ENCODE measurements around the gene DCLK1. TPM values are rescaled to one million over a fixed set of nuclear protein-coding genes. Genes with fewer than 3 reads are reported as not detected.

The DCLK1 gene
- total RNA-seq, 5 donors from 2014 or later (not counting 1 experiment from before 2014, with no cell fraction given), result 0.03 to 0.09 TPM; not detected in 3

- no peaks in the 10 kb centered on the region for H3K4me1 ChIP-seq (ENCODE audit: control insufficient read depth in 1 of 2, extremely low read depth in 1 of 2, insufficient read depth in 2 of 2, low read length in 2 of 2)
- Mint-ChIP-seq H3K4me1 (no peaks in the 10 kb centered on the region), H3K36me3 (no peaks in the 10 kb centered on the region), H3K4me3 (no peak overlapping the region), H3K9me3 (peaks cover 0 to 4% (median 0%) of the 10 kb centered on the region in 3 donors), H3K27me3 (peaks cover 0 to 5% of the 10 kb centered on the region in 2 donors), H3K27ac (no peak overlapping the region)
- H3K27me3 ChIP-seq (replicated peaks in 1 of 2; ENCODE audit: control insufficient read depth in 2 of 2, extremely low read depth in 1 of 2, insufficient read depth in 2 of 2, low read length in 1 of 2), result no peaks in the 10 kb centered on the region
- H3K4me3 ChIP-seq (ENCODE audit: control insufficient read depth in 1 of 2, extremely low read depth in 1 of 2, low read length in 1 of 2), result no peak overlapping the region
- no peaks in the 10 kb centered on the region for H3K36me3 ChIP-seq (ENCODE audit: control insufficient read depth in 2 of 2, extremely low read depth in 1 of 2, insufficient read depth in 1 of 2, low read length in 1 of 2)
- WGBS (ENCODE audit: insufficient coverage), result no CpG with 5 or more reads among the region's 5 CpGs
- ChIA-PET POLR2A (interaction anchor here in 1 of 2 donors (0.5 kb wide), 1 partner anchor 1610 kb away, joined by 3 read pairs; no protein-coding TSS in a partner anchor), CTCF (no interaction called here)
- DNase-seq, result no peak
- no peak overlapping the region for H3K27ac ChIP-seq (ENCODE audit: low read length)
- H3K9me3 ChIP-seq, result no peaks in the 10 kb centered on the region
- no peak for ATAC-seq (replicated peaks in 1 of 4)
These were observed 34.4 kb downstream of the DCLK1 start for GRCh38 chr13:36096461-36097416.

- no peaks in the 10 kb centered on the region for H3K4me1 ChIP-seq (ENCODE audit: control insufficient read depth in 1 of 2, extremely low read depth in 1 of 2, insufficient read depth in 2 of 2, low read length in 2 of 2)
- no peaks in the 10 kb centered on the region for H3K27me3 ChIP-seq (replicated peaks in 1 of 2; ENCODE audit: control insufficient read depth in 2 of 2, extremely low read depth in 1 of 2, insufficient read depth in 2 of 2, low read length in 1 of 2)
- no peak for DNase-seq
- peaks cover 0 to 9% (median 3%) of the 10 kb centered on the region in 3 donors for H3K9me3 Mint-ChIP-seq
- no peaks in the 10 kb centered on the region for H3K36me3 Mint-ChIP-seq
- H3K4me3 Mint-ChIP-seq, result no peak overlapping the region
- ChIA-PET CTCF (no interaction called here), POLR2A (no interaction called here)
- no peaks in the 10 kb centered on the region for H3K36me3 ChIP-seq (ENCODE audit: control insufficient read depth in 2 of 2, extremely low read depth in 1 of 2, insufficient read depth in 1 of 2, low read length in 1 of 2)
- no peaks in the 10 kb centered on the region for H3K9me3 ChIP-seq
- H3K27me3 Mint-ChIP-seq, result peaks cover 0 to 5% of the 10 kb centered on the region in 2 donors
- no peak for ATAC-seq (replicated peaks in 1 of 4)
- no peak overlapping the region for H3K27ac Mint-ChIP-seq
- no peaks in the 10 kb centered on the region for H3K4me1 Mint-ChIP-seq
- H3K27ac ChIP-seq (ENCODE audit: low read length), result no peak overlapping the region
- H3K4me3 ChIP-seq (ENCODE audit: control insufficient read depth in 1 of 2, extremely low read depth in 1 of 2, low read length in 1 of 2), result no peak overlapping the region
- WGBS (ENCODE audit: insufficient coverage), result no CpG with 5 or more reads among the region's 4 CpGs
These were observed 36.7 kb downstream of the DCLK1 start for GRCh38 chr13:36094478-36094877.

- peaks cover 0 to 5% of the 10 kb centered on the region in 2 donors for H3K27me3 Mint-ChIP-seq
These were observed 40.6 kb downstream of the DCLK1 start for GRCh38 chr13:36090592-36090991.

GRCh38 chr13:36089130-36089647, 42.0 kb downstream of the DCLK1 start:
- Mint-ChIP-seq H3K27me3 (peaks cover 0 to 5% of the 10 kb centered on the region in 2 donors), H3K4me1 (no peaks in the 10 kb centered on the region), H3K4me3 (no peak overlapping the region), H3K36me3 (no peaks in the 10 kb centered on the region), H3K9me3 (peaks cover 0 to 9% (median 3%) of the 10 kb centered on the region in 3 donors), H3K27ac (no peak overlapping the region)
- Histone ChIP-seq H3K36me3 (ENCODE audit: control insufficient read depth in 2 of 2, extremely low read depth in 1 of 2, insufficient read depth in 1 of 2, low read length in 1 of 2) (no peaks in the 10 kb centered on the region), H3K9me3 (no peaks in the 10 kb centered on the region), H3K27me3 (replicated peaks in 1 of 2; ENCODE audit: control insufficient read depth in 2 of 2, extremely low read depth in 1 of 2, insufficient read depth in 2 of 2, low read length in 1 of 2) (peaks cover 0 to 2% of the 10 kb centered on the region in 2 experiments), H3K4me1 (ENCODE audit: control insufficient read depth in 1 of 2, extremely low read depth in 1 of 2, insufficient read depth in 2 of 2, low read length in 2 of 2) (no peaks in the 10 kb centered on the region), H3K27ac (ENCODE audit: low read length) (no peak overlapping the region), H3K4me3 (ENCODE audit: control insufficient read depth in 1 of 2, extremely low read depth in 1 of 2, low read length in 1 of 2) (no peak overlapping the region)
- DNase-seq (no peak), ATAC-seq (replicated peaks in 1 of 4) (no peak)
- 86% methylated on average over 7 of the region's 7 CpGs for WGBS (ENCODE audit: insufficient coverage)
- ChIA-PET CTCF (no interaction called here), POLR2A (no interaction called here)

More at GRCh38 chr13:36090592-36090991, 40.6 kb downstream of the DCLK1 start:
- no peak overlapping the region for H3K4me3 Mint-ChIP-seq
- WGBS (ENCODE audit: insufficient coverage), result 91% methylated on average over 7 of the region's 7 CpGs
- POLR2A ChIA-PET, result no interaction called here
- no peaks in the 10 kb centered on the region for H3K36me3 Mint-ChIP-seq
- H3K9me3 ChIP-seq, result no peaks in the 10 kb centered on the region
- H3K4me3 ChIP-seq (ENCODE audit: control insufficient read depth in 1 of 2, extremely low read depth in 1 of 2, low read length in 1 of 2), result no peak overlapping the region
- H3K36me3 ChIP-seq (ENCODE audit: control insufficient read depth in 2 of 2, extremely low read depth in 1 of 2, insufficient read depth in 1 of 2, low read length in 1 of 2), result no peaks in the 10 kb centered on the region
- peaks cover 0 to 9% (median 3%) of the 10 kb centered on the region in 3 donors for H3K9me3 Mint-ChIP-seq
- H3K27me3 ChIP-seq (replicated peaks in 1 of 2; ENCODE audit: control insufficient read depth in 2 of 2, extremely low read depth in 1 of 2, insufficient read depth in 2 of 2, low read length in 1 of 2), result peaks cover 0 to 2% of the 10 kb centered on the region in 2 experiments
- H3K27ac ChIP-seq (ENCODE audit: low read length), result no peak overlapping the region
- no peak overlapping the region for H3K27ac Mint-ChIP-seq
- ATAC-seq (replicated peaks in 1 of 4) (no peak), DNase-seq (no peak)
- no peaks in the 10 kb centered on the region for H3K4me1 ChIP-seq (ENCODE audit: control insufficient read depth in 1 of 2, extremely low read depth in 1 of 2, insufficient read depth in 2 of 2, low read length in 2 of 2)
- CTCF ChIA-PET, result no interaction called here
- no peaks in the 10 kb centered on the region for H3K4me1 Mint-ChIP-seq

- Mint-ChIP-seq H3K4me3 (no peak overlapping the region), H3K27me3 (peaks cover 0 to 5% of the 10 kb centered on the region in 2 donors), H3K27ac (no peak overlapping the region), H3K9me3 (peaks cover 0 to 9% (median 3%) of the 10 kb centered on the region in 3 donors), H3K36me3 (no peaks in the 10 kb centered on the region), H3K4me1 (no peaks in the 10 kb centered on the region)
- DNase-seq (no peak), ATAC-seq (replicated peaks in 1 of 4) (no peak)
- ChIA-PET POLR2A (no interaction called here), CTCF (no interaction called here)
- Histone ChIP-seq H3K4me3 (ENCODE audit: control insufficient read depth in 1 of 2, extremely low read depth in 1 of 2, low read length in 1 of 2) (no peak overlapping the region), H3K27ac (ENCODE audit: low read length) (no peak overlapping the region), H3K27me3 (replicated peaks in 1 of 2; ENCODE audit: control insufficient read depth in 2 of 2, extremely low read depth in 1 of 2, insufficient read depth in 2 of 2, low read length in 1 of 2) (peaks cover 0 to 2% of the 10 kb centered on the region in 2 experiments), H3K4me1 (ENCODE audit: control insufficient read depth in 1 of 2, extremely low read depth in 1 of 2, insufficient read depth in 2 of 2, low read length in 2 of 2) (no peaks in the 10 kb centered on the region), H3K9me3 (no peaks in the 10 kb centered on the region), H3K36me3 (ENCODE audit: control insufficient read depth in 2 of 2, extremely low read depth in 1 of 2, insufficient read depth in 1 of 2, low read length in 1 of 2) (no peaks in the 10 kb centered on the region)
- WGBS (ENCODE audit: insufficient coverage), result 33% methylated on average over 1 of the region's 5 CpGs
These were observed 42.7 kb downstream of the DCLK1 start for GRCh38 chr13:36088463-36088862.

- H3K4me3 ChIP-seq (ENCODE audit: control insufficient read depth in 1 of 2, extremely low read depth in 1 of 2, low read length in 1 of 2), result no peak overlapping the region
- ChIA-PET CTCF (no interaction called here), POLR2A (no interaction called here)
- no peaks in the 10 kb centered on the region for H3K9me3 ChIP-seq
- 63% methylated on average over 1 of the region's 2 CpGs for WGBS (ENCODE audit: insufficient coverage)
- no peak overlapping the region for H3K4me3 Mint-ChIP-seq
- peaks cover 0 to 9% (median 3%) of the 10 kb centered on the region in 3 donors for H3K9me3 Mint-ChIP-seq
- DNase-seq (no peak), ATAC-seq (replicated peaks in 1 of 4) (no peak)
- no peak overlapping the region for H3K27ac Mint-ChIP-seq
- H3K27ac ChIP-seq (ENCODE audit: low read length), result no peak overlapping the region
- no peaks in the 10 kb centered on the region for H3K36me3 ChIP-seq (ENCODE audit: control insufficient read depth in 2 of 2, extremely low read depth in 1 of 2, insufficient read depth in 1 of 2, low read length in 1 of 2)
- peaks cover 0 to 2% of the 10 kb centered on the region in 2 experiments for H3K27me3 ChIP-seq (replicated peaks in 1 of 2; ENCODE audit: control insufficient read depth in 2 of 2, extremely low read depth in 1 of 2, insufficient read depth in 2 of 2, low read length in 1 of 2)
- H3K4me1 Mint-ChIP-seq, result no peaks in the 10 kb centered on the region
- H3K27me3 Mint-ChIP-seq, result peaks cover 0 to 4% of the 10 kb centered on the region in 2 donors
- H3K4me1 ChIP-seq (ENCODE audit: control insufficient read depth in 1 of 2, extremely low read depth in 1 of 2, insufficient read depth in 2 of 2, low read length in 2 of 2), result no peaks in the 10 kb centered on the region
- H3K36me3 Mint-ChIP-seq, result no peaks in the 10 kb centered on the region
These were observed 43.2 kb downstream of the DCLK1 start for GRCh38 chr13:36088001-36088400.
